ENCODE results near the gene AGBL4. TPM values are rescaled to one million over a fixed set of nuclear protein-coding genes. Genes with fewer than 3 reads are reported as not detected.

Gene AGBL4
- total and polyA plus RNA-seq, 2 donors: 0.08 to 0.37 TPM

- H3K4me3 ChIP-seq (ENCODE audit: low read depth, low read length): no peak overlapping the region
- 66% methylated on average over 2 of the region's 2 CpGs for WGBS
- H3K4me1 ChIP-seq (ENCODE audit: insufficient read depth): no peaks in the 10 kb centered on the region
- no peaks in the 10 kb centered on the region for H3K36me3 ChIP-seq (ENCODE audit: insufficient read depth)
- H3K27ac ChIP-seq (ENCODE audit: low read depth): no peak overlapping the region
- DNase-seq (ENCODE audit: extremely low spot score): no peak
Measured at GRCh38 chr1:48676822-48677221, 1346.9 kb downstream of the AGBL4 start.

GRCh38 chr1:48676376-48676775 is 1347.4 kb downstream of the AGBL4 start:
- no peak overlapping the region for H3K27ac ChIP-seq (ENCODE audit: low read depth)
- no peaks in the 10 kb centered on the region for H3K36me3 ChIP-seq (ENCODE audit: insufficient read depth)
- WGBS: 85% methylated on average over 7 of the region's 7 CpGs
- no peaks in the 10 kb centered on the region for H3K4me1 ChIP-seq (ENCODE audit: insufficient read depth)
- no peak for DNase-seq (ENCODE audit: extremely low spot score)
- no peak overlapping the region for H3K4me3 ChIP-seq (ENCODE audit: low read depth, low read length)

- DNase-seq (ENCODE audit: extremely low spot score): no peak
- Histone ChIP-seq H3K4me3 (ENCODE audit: low read depth, low read length) (no peak overlapping the region), H3K27ac (ENCODE audit: low read depth) (no peak overlapping the region), H3K4me1 (ENCODE audit: insufficient read depth) (no peaks in the 10 kb centered on the region), H3K36me3 (ENCODE audit: insufficient read depth) (no peaks in the 10 kb centered on the region)
- 80% methylated on average over 3 of the region's 3 CpGs for WGBS
Measured at GRCh38 chr1:48675251-48675650, 1348.5 kb downstream of the AGBL4 start.

- Histone ChIP-seq H3K4me1 (ENCODE audit: insufficient read depth) (no peaks in the 10 kb centered on the region), H3K36me3 (ENCODE audit: insufficient read depth) (no peaks in the 10 kb centered on the region), H3K27ac (ENCODE audit: low read depth) (no peak overlapping the region), H3K4me3 (ENCODE audit: low read depth, low read length) (no peak overlapping the region)
- 88% methylated on average over 2 of the region's 2 CpGs for WGBS
- DNase-seq (ENCODE audit: extremely low spot score): no peak
Measured at GRCh38 chr1:48674641-48675040, 1349.1 kb downstream of the AGBL4 start.

DNA sequence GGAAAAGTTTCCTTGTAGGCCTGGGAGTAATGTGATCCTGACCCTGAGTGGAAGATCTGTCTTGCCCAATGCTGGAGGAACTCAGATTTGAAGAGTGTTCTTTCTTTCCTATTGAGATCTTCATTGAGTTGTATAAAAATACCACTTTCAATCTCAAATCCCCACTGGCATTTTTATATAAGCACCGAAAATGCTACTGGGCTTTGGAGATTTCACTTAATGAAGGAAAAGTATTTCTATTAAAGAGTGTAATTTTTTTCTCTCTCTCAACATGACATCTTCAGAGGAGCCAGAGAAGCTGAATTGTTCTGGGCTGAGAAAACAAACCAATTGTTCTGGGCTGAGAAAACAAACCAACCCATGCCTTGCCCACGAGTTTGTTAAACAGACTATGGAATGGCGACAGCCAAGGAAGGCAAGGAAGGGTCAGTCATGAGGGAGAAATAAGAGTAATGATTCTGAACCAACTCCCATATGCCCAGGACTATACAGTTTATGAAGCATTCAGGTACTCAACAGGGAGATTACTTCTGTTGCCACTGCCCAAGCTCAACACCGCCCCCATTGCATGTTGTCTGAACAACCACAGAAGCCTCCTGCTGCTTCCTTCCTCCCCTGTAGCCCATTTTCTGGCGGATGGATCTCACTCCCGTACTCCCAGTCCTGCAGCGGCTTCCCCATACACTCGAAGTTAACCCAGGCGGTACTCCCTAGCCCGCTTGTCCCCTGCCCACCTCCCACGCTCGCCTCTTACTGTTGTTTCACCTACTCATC is 1350.2 kb downstream of the AGBL4 start:
- H3K36me3 ChIP-seq (ENCODE audit: insufficient read depth): no peaks in the 10 kb centered on the region
- no peak for DNase-seq (ENCODE audit: extremely low spot score)
- no peak overlapping the region for H3K4me3 ChIP-seq (ENCODE audit: low read depth, low read length)
- WGBS: 71% methylated on average over 12 of the region's 12 CpGs
- no peak overlapping the region for H3K27ac ChIP-seq (ENCODE audit: low read depth)
- no peaks in the 10 kb centered on the region for H3K4me1 ChIP-seq (ENCODE audit: insufficient read depth)

- Histone ChIP-seq H3K27ac (ENCODE audit: low read depth) (no peak overlapping the region), H3K4me1 (ENCODE audit: insufficient read depth) (no peaks in the 10 kb centered on the region), H3K36me3 (ENCODE audit: insufficient read depth) (no peaks in the 10 kb centered on the region), H3K4me3 (ENCODE audit: low read depth, low read length) (no peak overlapping the region)
- WGBS: 45% methylated on average over 1 of the region's 1 CpG
- no peak for DNase-seq (ENCODE audit: extremely low spot score)
Measured at GRCh38 chr1:48671578-48671977, 1352.2 kb downstream of the AGBL4 start.

GRCh38 chr1:48670234-48671020 is 1353.3 kb downstream of the AGBL4 start:
- Histone ChIP-seq H3K36me3 (ENCODE audit: insufficient read depth) (no peaks in the 10 kb centered on the region), H3K27ac (ENCODE audit: low read depth) (no peak overlapping the region), H3K4me3 (ENCODE audit: low read depth, low read length) (no peak overlapping the region), H3K4me1 (ENCODE audit: insufficient read depth) (no peaks in the 10 kb centered on the region)
- no peak for DNase-seq (ENCODE audit: extremely low spot score)
- WGBS: 72% methylated on average over 5 of the region's 5 CpGs

GRCh38 chr1:48668339-48668738 is 1355.4 kb downstream of the AGBL4 start:
- Histone ChIP-seq H3K36me3 (ENCODE audit: insufficient read depth) (no peaks in the 10 kb centered on the region), H3K4me1 (ENCODE audit: insufficient read depth) (no peaks in the 10 kb centered on the region), H3K4me3 (ENCODE audit: low read depth, low read length) (no peak overlapping the region), H3K27ac (ENCODE audit: low read depth) (no peak overlapping the region)
- 86% methylated on average over 2 of the region's 2 CpGs for WGBS
- no peak for DNase-seq (ENCODE audit: extremely low spot score)

- Histone ChIP-seq H3K27ac (ENCODE audit: low read depth) (no peak overlapping the region), H3K4me1 (ENCODE audit: insufficient read depth) (no peaks in the 10 kb centered on the region), H3K4me3 (ENCODE audit: low read depth, low read length) (no peak overlapping the region), H3K36me3 (ENCODE audit: insufficient read depth) (no peaks in the 10 kb centered on the region)
- WGBS: 96% methylated on average over 1 of the region's 1 CpG
- no peak for DNase-seq (ENCODE audit: extremely low spot score)
Measured at GRCh38 chr1:48667782-48668181, 1356.0 kb downstream of the AGBL4 start.

- WGBS: 74% methylated on average over 6 of the region's 6 CpGs
- DNase-seq (ENCODE audit: extremely low spot score): no peak
- Histone ChIP-seq H3K4me1 (ENCODE audit: insufficient read depth) (no peaks in the 10 kb centered on the region), H3K36me3 (ENCODE audit: insufficient read depth) (no peaks in the 10 kb centered on the region), H3K27ac (ENCODE audit: low read depth) (no peak overlapping the region), H3K4me3 (ENCODE audit: low read depth, low read length) (no peak overlapping the region)
Measured at GRCh38 chr1:48665708-48666407, 1357.9 kb downstream of the AGBL4 start.

GRCh38 chr1:48661726-48662463 is 1361.9 kb downstream of the AGBL4 start:
- Histone ChIP-seq H3K4me1 (ENCODE audit: insufficient read depth) (no peaks in the 10 kb centered on the region), H3K36me3 (ENCODE audit: insufficient read depth) (no peaks in the 10 kb centered on the region), H3K27ac (ENCODE audit: low read depth) (no peak overlapping the region), H3K4me3 (ENCODE audit: low read depth, low read length) (no peak overlapping the region)
- 64% methylated on average over 8 of the region's 8 CpGs for WGBS
- no peak for DNase-seq (ENCODE audit: extremely low spot score)

GRCh38 chr1:48659801-48660200 is 1364.0 kb downstream of the AGBL4 start:
- no peak overlapping the region for H3K27ac ChIP-seq (ENCODE audit: low read depth)
- 68% methylated on average over 6 of the region's 6 CpGs for WGBS
- DNase-seq (ENCODE audit: extremely low spot score): no peak

DNA sequence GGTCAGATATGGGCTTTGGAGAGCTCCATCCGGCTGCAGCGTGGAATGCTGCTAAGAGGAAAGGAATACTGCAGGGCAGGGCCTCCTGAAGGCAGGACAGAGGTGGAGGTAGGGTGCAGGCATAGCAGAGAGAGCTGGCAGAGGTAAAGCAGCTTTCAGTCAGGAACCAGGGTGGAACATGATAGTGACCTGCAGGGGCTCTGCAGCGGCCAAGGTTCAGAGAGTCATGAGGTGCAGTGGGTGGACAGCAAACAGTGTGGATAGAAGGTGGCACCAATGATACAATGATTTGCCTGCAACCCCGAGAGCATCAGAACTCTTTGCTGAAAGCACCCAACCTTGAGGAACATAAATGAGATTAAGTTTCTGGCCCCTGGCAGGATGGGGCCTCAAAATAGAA is 1366.3 kb downstream of the AGBL4 start:
- Histone ChIP-seq H3K4me3 (ENCODE audit: low read depth, low read length) (no peak overlapping the region), H3K36me3 (ENCODE audit: insufficient read depth) (no peaks in the 10 kb centered on the region), H3K4me1 (ENCODE audit: insufficient read depth) (no peaks in the 10 kb centered on the region), H3K27ac (ENCODE audit: low read depth) (no peak overlapping the region)
- DNase-seq (ENCODE audit: extremely low spot score): no peak
- 90% methylated on average over 4 of the region's 4 CpGs for WGBS

More at GRCh38 chr1:48659801-48660200, 1364.0 kb downstream of the AGBL4 start:
- no peaks in the 10 kb centered on the region for H3K36me3 ChIP-seq (ENCODE audit: insufficient read depth)
- H3K4me1 ChIP-seq (ENCODE audit: insufficient read depth): no peaks in the 10 kb centered on the region
- no peak overlapping the region for H3K4me3 ChIP-seq (ENCODE audit: low read depth, low read length)

Data from urinary bladder (tissue), 4 donors.